Activated naive CD4-positive, alpha-beta T cell (primary cell): ENCODE measurements around the gene NR3C1.

Experiments
- DNase-seq, 4 experiments: peaks; one replicate each; lab custom pipeline; 2025; lab: John Stamatoyannopoulos, UW

Gene NR3C1

GRCh38 chr5:143231973-143232812, 171.3 kb downstream of the NR3C1 start:
- no peak for DNase-seq

- DNase-seq, result no peak
Observed at GRCh38 chr5:143231416-143231815, 172.1 kb downstream of the NR3C1 start.

DNA sequence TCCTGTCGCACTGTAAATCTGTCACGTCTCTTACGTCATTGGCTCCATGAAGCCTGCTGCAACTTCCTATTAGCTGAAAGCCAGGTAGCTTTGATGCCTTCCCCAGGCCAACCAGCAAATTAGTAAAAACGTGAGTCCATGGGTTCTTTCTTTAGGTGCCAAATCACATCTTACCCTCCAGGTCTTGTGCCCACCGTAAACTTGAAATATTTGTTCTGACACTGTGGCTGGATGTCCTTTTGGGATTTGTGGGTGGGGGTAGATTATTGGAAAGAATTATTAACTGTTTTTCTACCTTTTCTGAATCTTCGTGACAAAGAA, 172.8 kb downstream of the NR3C1 start:
- DNase-seq, result no peak

- DNase-seq, result no peak
Observed at GRCh38 chr5:143229896-143230675, 173.4 kb downstream of the NR3C1 start.

GRCh38 chr5:143229426-143229895, 174.0 kb downstream of the NR3C1 start:
- no peak for DNase-seq

DNA sequence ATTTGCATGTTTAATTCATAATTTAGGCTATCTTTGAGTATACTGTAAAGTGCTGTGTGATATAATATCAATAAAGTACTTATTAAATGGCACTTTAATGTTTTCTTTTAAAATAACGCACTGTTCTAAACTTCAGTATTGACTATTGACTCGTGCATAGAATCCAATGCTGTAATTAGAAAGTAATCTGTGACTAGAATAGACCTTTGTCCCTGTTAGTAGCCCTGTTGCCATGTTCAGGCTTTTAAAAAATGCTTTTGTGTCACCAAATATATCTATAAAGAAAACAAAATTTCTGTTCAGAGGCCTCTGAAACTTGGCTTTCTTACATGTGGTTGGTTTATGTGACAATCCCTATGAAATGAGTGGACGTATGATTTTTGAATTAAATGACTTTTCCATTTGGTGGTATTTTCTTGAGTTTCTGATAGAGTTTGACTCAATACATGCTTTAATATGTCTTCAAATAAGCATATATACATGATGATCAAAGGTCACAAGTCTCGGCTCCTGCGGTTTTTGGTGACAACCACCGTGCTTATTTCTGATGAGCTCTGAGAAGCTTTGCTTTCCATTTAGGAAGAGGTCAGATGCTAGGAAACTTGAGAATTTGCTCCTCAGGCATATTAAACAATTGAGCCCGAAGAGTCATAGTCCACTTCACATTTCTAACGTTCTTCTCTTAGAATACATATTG, 174.7 kb downstream of the NR3C1 start:
- no peak for DNase-seq
